GM19455 (cell line): ENCODE results near the gene RAD51B.

Experiments
- ATAC-seq: cut with Tn5 transposase; IDR thresholded peaks from one replicate; pipeline ENCODE4 v1.9.1; 2021; ENCODE audit not compliant: unreplicated experiment

RAD51B gene

GRCh38 chr14:68495101-68496039 lies 675.8 kb downstream of the RAD51B start:
- no peak for ATAC-seq

- no peak for ATAC-seq
Observed at GRCh38 chr14:68497011-68497410, 677.4 kb downstream of the RAD51B start.

GRCh38 chr14:68499451-68499850 lies 679.9 kb downstream of the RAD51B start:
- no peak for ATAC-seq

- ATAC-seq, result no peak
Observed at GRCh38 chr14:68501171-68501570, 681.6 kb downstream of the RAD51B start.

- no peak for ATAC-seq
Observed at GRCh38 chr14:68501614-68502052, 682.1 kb downstream of the RAD51B start.

GRCh38 chr14:68502230-68502629 lies 682.7 kb downstream of the RAD51B start:
- no peak for ATAC-seq

GRCh38 chr14:68503186-68503825 lies 683.7 kb downstream of the RAD51B start:
- no peak for ATAC-seq

GRCh38 chr14:68504861-68505260 lies 685.3 kb downstream of the RAD51B start:
- ATAC-seq, result no peak

GRCh38 chr14:68506021-68506644 lies 686.6 kb downstream of the RAD51B start:
- no peak for ATAC-seq

- no peak for ATAC-seq
Observed at GRCh38 chr14:68506645-68507419, 687.3 kb downstream of the RAD51B start.

GRCh38 chr14:68507544-68508081 lies 688.0 kb downstream of the RAD51B start:
- ATAC-seq, result no peak

GRCh38 chr14:68508581-68508980 lies 689.0 kb downstream of the RAD51B start:
- no peak for ATAC-seq

- ATAC-seq, result no peak
Observed at GRCh38 chr14:68509188-68509983, 689.8 kb downstream of the RAD51B start.

GRCh38 chr14:68510201-68511128 lies 690.9 kb downstream of the RAD51B start:
- no peak for ATAC-seq

GRCh38 chr14:68511129-68512047 lies 691.8 kb downstream of the RAD51B start:
- no peak for ATAC-seq

GRCh38 chr14:68512088-68512487 lies 692.5 kb downstream of the RAD51B start:
- no peak for ATAC-seq

- ATAC-seq, result no peak
Observed at GRCh38 chr14:68513137-68513536, 693.6 kb downstream of the RAD51B start.
